Hepatocyte (in vitro differentiated cells): ENCODE data around the gene DNASE2. TPM values are rescaled to one million over a fixed set of nuclear protein-coding genes. Genes with fewer than 3 reads are reported as not detected.

Experiments used
- DNase-seq: peaks from one replicate; pipeline ENCODE4 v3.0.0-alpha.2; 2016; ENCODE audit warnings: low spot score
- H2AFZ ChIP-seq: fragments of 200-600 bp; sonication (generic); 2 replicates; pipeline ENCODE4 v1.6.0; 2016; ENCODE audit warnings: antibody characterized with exemption, mild to moderate bottlenecking
- H3K27ac ChIP-seq: fragments of 200-600 bp; sonication (generic); 2 replicates; pipeline ENCODE4 v1.5.1; 2016; ENCODE audit warnings: mild to moderate bottlenecking
- H3K27me3 ChIP-seq: fragments of 200-600 bp; sonication (generic); 2 replicates; pipeline ENCODE4 v1.6.1; 2016
- H3K36me3 ChIP-seq: fragments of 200-600 bp; sonication (generic); replicated peaks from 2 replicates; pipeline ENCODE4 v1.5.1; 2016; ENCODE audit warnings: low read depth; ENCODE audit not compliant: insufficient read depth
- H3K4me1 ChIP-seq: fragments of 200-600 bp; sonication (generic); 2 replicates; pipeline ENCODE4 v1.5.1; 2016; ENCODE audit warnings: mild to moderate bottlenecking, moderate library complexity; ENCODE audit not compliant: insufficient read depth
- H3K4me2 ChIP-seq: fragments of 200-600 bp; sonication (generic); 2 replicates; pipeline ENCODE4 v1.6.0; 2016
- H3K4me3 ChIP-seq: fragments of 200-600 bp; sonication (generic); 2 replicates; pipeline ENCODE4 v1.5.1; 2016; ENCODE audit warnings: mild to moderate bottlenecking
- H3K79me2 ChIP-seq: fragments of 200-600 bp; sonication (generic); 2 replicates; pipeline ENCODE4 v1.6.0; 2017; ENCODE audit warnings: mild to moderate bottlenecking
- H3K9me2 ChIP-seq: fragments of 200-600 bp; sonication (generic); replicated peaks from 2 replicates; pipeline ENCODE4 v1.6.0; 2017; ENCODE audit warnings: mild to moderate bottlenecking; ENCODE audit not compliant: insufficient read depth
- H3K9me3 ChIP-seq: fragments of 200-600 bp; sonication (generic); 2 replicates; pipeline ENCODE4 v1.5.1; 2016; ENCODE audit warnings: low read depth, mild to moderate bottlenecking
- H4K20me1 ChIP-seq: fragments of 200-600 bp; sonication (generic); 2 replicates; pipeline ENCODE4 v1.6.0; 2016; ENCODE audit warnings: mild to moderate bottlenecking; ENCODE audit not compliant: insufficient read depth, poor library complexity, severe bottlenecking
- EZH2 ChIP-seq: fragments of 200-600 bp; sonication (generic); IDR thresholded peaks from 2 replicates; pipeline ENCODE4 v1.6.1; 2016; ENCODE audit warnings: antibody characterized with exemption, mild to moderate bottlenecking, borderline replicate concordance
- EZH2phosphoT487 ChIP-seq: fragments of 200-600 bp; sonication (generic); IDR thresholded peaks from one replicate; pipeline ENCODE4 v1.6.1; 2018; ENCODE audit warnings: antibody characterized with exemption, mild to moderate bottlenecking, low read depth, moderate library complexity; ENCODE audit not compliant: unreplicated experiment, severe bottlenecking
- WGBS: methylation state at CpG from one replicate; pipeline ENCODE4 v1.1.6; 2016; ENCODE audit warnings: low lambda C conversion rate; ENCODE audit errors: missing lambda C conversion rate; 5-methylcytosine and 5-hydroxymethylcytosine counted together
- polyA plus RNA-seq: library from polyadenylated mRNA; unstranded; fragments of >200 nt; fragmentation: Nextera tagmentation; extraction: Ambion mirVana; gene quantifications from 2 replicates; pipeline ENCODE4 v1.2.1, GENCODE V29; 2016
- total RNA-seq: library from RNA; depleted of rRNA; stranded (reverse); fragments of >200 nt; gene quantifications from 2 replicates; pipeline ENCODE4 v1.2.3, GENCODE V29; 2014
- TF ChIP-seq, protein P1 (sequence below): fragments of 200-600 bp; sonication (generic); IDR thresholded peaks from 2 replicates; pipeline ENCODE4 v1.5.1; 2016; ENCODE audit warnings: antibody characterized with exemption, mild to moderate bottlenecking; ENCODE audit not compliant: poor library complexity

DNASE2 gene
- total and polyA plus RNA-seq, 2 experiments from 2014 or later = 25.7 to 41.3 TPM

DNA sequence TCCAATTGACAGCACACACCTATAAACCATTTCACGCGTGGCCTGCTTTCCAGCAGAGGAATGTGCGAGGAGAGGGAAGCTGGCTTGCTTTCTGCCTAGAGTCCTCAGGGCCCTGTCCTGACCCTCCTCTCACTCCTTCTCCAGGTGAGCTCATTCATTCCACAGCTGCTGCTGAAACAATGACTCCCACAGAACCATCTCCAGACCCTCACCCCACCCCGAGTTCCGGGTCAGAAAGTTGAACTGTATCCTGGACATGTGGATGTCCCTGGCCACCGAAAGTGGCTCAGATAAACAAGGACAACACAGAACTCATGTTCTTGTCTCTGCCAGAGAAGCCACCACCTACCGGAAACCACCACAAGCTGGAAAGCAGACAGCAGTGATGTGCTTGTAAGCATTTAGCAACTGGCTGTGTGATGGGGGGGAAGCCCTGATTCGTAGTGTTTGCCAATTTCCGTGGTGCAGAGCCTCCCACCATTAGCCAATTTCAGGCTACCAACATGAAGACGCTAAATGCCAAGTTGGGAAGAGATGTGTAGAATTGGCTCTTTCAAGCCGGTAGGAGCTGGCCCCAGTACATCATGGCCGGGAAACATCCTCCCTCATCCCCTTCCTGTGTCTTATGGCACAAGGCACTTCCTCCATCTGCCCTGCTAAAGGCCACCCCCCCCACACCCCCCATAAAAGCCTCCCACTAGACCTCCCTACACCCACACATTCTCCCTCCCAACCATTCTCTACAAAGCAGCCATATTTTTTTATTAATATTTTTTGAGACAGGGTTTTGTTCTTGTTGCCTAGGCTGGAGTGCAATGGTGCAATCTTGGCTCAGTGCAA lies 32.8 kb upstream of the DNASE2 start:
- Histone ChIP-seq H3K4me1 (peaks cover 20% of the 10 kb centered on the region), H3K4me2 (peak overlapping the region; percentile 61), H3K9me3 (no peaks in the 10 kb centered on the region), H3K9me2 (no peaks in the 10 kb centered on the region), H3K4me3 (no peak overlapping the region), H3K27ac (peak overlapping the region; percentile 79), H3K79me2 (no peaks in the 10 kb centered on the region), H2AFZ (no peak overlapping the region), H3K27me3 (no peaks in the 10 kb centered on the region), H3K36me3 (no peaks in the 10 kb centered on the region), H4K20me1 (no peaks in the 10 kb centered on the region)
- TF ChIP-seq, protein P1, sequence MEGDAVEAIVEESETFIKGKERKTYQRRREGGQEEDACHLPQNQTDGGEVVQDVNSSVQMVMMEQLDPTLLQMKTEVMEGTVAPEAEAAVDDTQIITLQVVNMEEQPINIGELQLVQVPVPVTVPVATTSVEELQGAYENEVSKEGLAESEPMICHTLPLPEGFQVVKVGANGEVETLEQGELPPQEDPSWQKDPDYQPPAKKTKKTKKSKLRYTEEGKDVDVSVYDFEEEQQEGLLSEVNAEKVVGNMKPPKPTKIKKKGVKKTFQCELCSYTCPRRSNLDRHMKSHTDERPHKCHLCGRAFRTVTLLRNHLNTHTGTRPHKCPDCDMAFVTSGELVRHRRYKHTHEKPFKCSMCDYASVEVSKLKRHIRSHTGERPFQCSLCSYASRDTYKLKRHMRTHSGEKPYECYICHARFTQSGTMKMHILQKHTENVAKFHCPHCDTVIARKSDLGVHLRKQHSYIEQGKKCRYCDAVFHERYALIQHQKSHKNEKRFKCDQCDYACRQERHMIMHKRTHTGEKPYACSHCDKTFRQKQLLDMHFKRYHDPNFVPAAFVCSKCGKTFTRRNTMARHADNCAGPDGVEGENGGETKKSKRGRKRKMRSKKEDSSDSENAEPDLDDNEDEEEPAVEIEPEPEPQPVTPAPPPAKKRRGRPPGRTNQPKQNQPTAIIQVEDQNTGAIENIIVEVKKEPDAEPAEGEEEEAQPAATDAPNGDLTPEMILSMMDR = no peak
- TF ChIP-seq EZH2 (no peak), EZH2phosphoT487 (no peak)
- no peak for DNase-seq
- 74% methylated on average over 12 of the region's 12 CpGs for WGBS

DNA sequence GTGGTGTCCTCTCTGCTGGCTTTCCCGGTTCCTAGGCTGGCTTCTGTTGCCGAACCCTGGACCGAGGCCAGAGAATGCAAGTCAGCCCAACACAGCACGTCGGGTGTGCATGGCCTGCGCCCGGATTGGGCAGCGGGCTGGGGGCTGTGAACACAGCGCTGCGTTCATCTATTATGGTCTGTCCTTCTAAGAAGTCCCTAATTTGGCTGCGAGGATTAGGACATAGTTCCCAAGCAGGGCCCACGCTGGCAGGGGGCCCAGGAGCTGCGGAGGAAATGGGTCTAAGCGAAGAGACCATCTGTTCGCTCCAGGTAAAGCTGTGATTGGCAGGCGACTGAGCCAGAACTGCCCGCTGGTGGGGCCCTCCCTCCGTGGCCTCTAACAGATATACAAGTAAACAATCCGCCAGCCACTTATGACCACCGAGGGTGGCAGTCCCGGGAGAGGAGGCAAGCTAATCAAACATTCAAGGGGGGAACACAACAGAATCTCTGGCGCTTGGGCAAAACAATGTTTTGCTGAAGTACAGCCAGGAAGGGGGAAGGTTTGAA lies 31.8 kb upstream of the DNASE2 start:
- no peaks in the 10 kb centered on the region for H3K9me2 ChIP-seq
- 21% methylated on average over 22 of the region's 22 CpGs for WGBS
- H3K79me2 ChIP-seq = no peaks in the 10 kb centered on the region
- peak overlapping the region; percentile 79 for H3K27ac ChIP-seq
- H3K4me3 ChIP-seq = no peak overlapping the region
- peak overlapping the region; percentile 61 for H3K4me2 ChIP-seq
- H3K36me3 ChIP-seq = no peaks in the 10 kb centered on the region
- no peaks in the 10 kb centered on the region for H3K9me3 ChIP-seq
- no peaks in the 10 kb centered on the region for H3K27me3 ChIP-seq
- H4K20me1 ChIP-seq = no peaks in the 10 kb centered on the region
- H2AFZ ChIP-seq = peak overlapping the region; percentile 50
- H3K4me1 ChIP-seq = peaks cover 20% of the 10 kb centered on the region
- TF ChIP-seq EZH2phosphoT487 = no peak
- TF ChIP-seq, protein P1 = no peak
- TF ChIP-seq EZH2 = no peak
- peak; percentile 75 for DNase-seq

DNA sequence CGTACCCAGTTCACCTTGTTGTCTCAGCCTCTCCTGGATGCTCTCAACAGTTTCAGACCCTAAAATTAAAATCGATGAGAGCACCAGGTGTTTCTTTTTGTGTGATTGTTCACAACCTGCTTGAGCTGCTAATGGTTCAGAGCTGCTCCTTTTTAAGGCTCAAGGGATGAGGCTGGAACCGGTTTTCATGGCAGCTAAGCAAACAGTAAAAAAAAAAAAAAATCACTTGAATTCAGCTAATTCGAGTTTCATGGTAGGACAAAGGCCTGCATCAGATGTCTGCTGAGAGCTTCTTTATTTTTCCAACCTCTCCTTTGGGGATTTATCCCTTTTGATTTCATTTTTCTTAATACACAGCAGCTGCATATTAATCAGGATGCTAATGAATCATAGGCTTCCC lies 31.3 kb upstream of the DNASE2 start:
- Histone ChIP-seq H3K4me2 (peak overlapping the region; percentile 61), H2AFZ (no peak overlapping the region)
- 56% methylated on average over 4 of the region's 4 CpGs for WGBS

More for the DNA sequence above, 31.3 kb upstream of the DNASE2 start:
- Histone ChIP-seq H4K20me1 (no peaks in the 10 kb centered on the region), H3K79me2 (no peaks in the 10 kb centered on the region), H3K27me3 (no peaks in the 10 kb centered on the region), H3K9me3 (no peaks in the 10 kb centered on the region), H3K27ac (peak overlapping the region; percentile 79), H3K4me1 (peaks cover 20% of the 10 kb centered on the region), H3K9me2 (no peaks in the 10 kb centered on the region), H3K36me3 (no peaks in the 10 kb centered on the region), H3K4me3 (no peak overlapping the region)
- TF ChIP-seq EZH2phosphoT487 = no peak
- TF ChIP-seq, protein P1 = no peak
- no peak for TF ChIP-seq EZH2
- DNase-seq = no peak
